HEK293T (cell line): ENCODE measurements around the gene GRIA4.

Experiments used
- CTCF ChIA-PET: fragments of 350-600 bp; formaldehyde crosslinking; extraction: SDS; loops from one replicate; lab custom pipeline; 2021; ENCODE audit warnings: antibody characterized with exemption, inconsistent platforms; lab: Yijun Ruan, JAX
- POLR2A ChIA-PET: fragments of 350-600 bp; formaldehyde crosslinking; extraction: SDS; loops from one replicate; lab custom pipeline; 2020; ENCODE audit warnings: antibody characterized with exemption, inconsistent platforms; lab: Yijun Ruan, JAX
- DNase-seq: peaks from one replicate; pipeline ENCODE4 v3.0.0; 2012; ENCODE audit warnings: mixed read lengths; ENCODE audit errors: extremely low spot score
- ARNT ChIP-seq: fragments of 450-650 bp; IDR thresholded peaks from 2 replicates; pipeline ENCODE4 v1.6.1; 2017; ENCODE audit warnings: mild to moderate bottlenecking
- BHLHE40 ChIP-seq: fragments of 450-650 bp; IDR thresholded peaks from 2 replicates; pipeline ENCODE4 v1.6.1; 2016; ENCODE audit warnings: mild to moderate bottlenecking, moderate library complexity, borderline replicate concordance
- CTBP1 ChIP-seq: fragments of 450-650 bp; IDR thresholded peaks from 2 replicates; pipeline ENCODE4 v1.6.1; 2016; ENCODE audit warnings: borderline replicate concordance
- ELF4 ChIP-seq: fragments of 450-650 bp; IDR thresholded peaks from 2 replicates; pipeline ENCODE4 v1.6.1; 2017; ENCODE audit warnings: antibody characterized with exemption
- FOXA1 ChIP-seq: fragments of 450-650 bp; IDR thresholded peaks from 2 replicates; pipeline ENCODE4 v1.6.1; 2016; ENCODE audit warnings: mild to moderate bottlenecking
- FOXK2 ChIP-seq: fragments of 450-650 bp; IDR thresholded peaks from 2 replicates; pipeline ENCODE4 v1.6.1; 2016; ENCODE audit warnings: mild to moderate bottlenecking
- FOXM1 ChIP-seq: fragments of 450-650 bp; IDR thresholded peaks from 2 replicates; pipeline ENCODE4 v1.6.1; 2017; ENCODE audit warnings: mild to moderate bottlenecking, borderline replicate concordance
- HDGF ChIP-seq: fragments of 450-650 bp; IDR thresholded peaks from 2 replicates; pipeline ENCODE4 v1.6.1; 2017; ENCODE audit warnings: antibody characterized with exemption, borderline replicate concordance
- L3MBTL2 ChIP-seq: fragments of 450-650 bp; conservative IDR thresholded peaks from 2 replicates; pipeline ENCODE4 v1.6.1; 2016; ENCODE audit warnings: mild to moderate bottlenecking
- LEF1 ChIP-seq: fragments of 450-650 bp; IDR thresholded peaks from 2 replicates; pipeline ENCODE4 v1.6.1; 2017; ENCODE audit warnings: mild to moderate bottlenecking, borderline replicate concordance
- NFRKB ChIP-seq: fragments of 450-650 bp; IDR thresholded peaks from 2 replicates; pipeline ENCODE4 v1.6.1; 2016; ENCODE audit warnings: mild to moderate bottlenecking, moderate library complexity
- SP1 ChIP-seq: fragments of 450-650 bp; IDR thresholded peaks from 2 replicates; pipeline ENCODE4 v1.6.1; 2017
- SUZ12 ChIP-seq: fragments of 450-650 bp; IDR thresholded peaks from 2 replicates; pipeline ENCODE4 v1.6.1; 2016; ENCODE audit warnings: mild to moderate bottlenecking
- TARDBP ChIP-seq: fragments of 450-650 bp; IDR thresholded peaks from 2 replicates; pipeline ENCODE4 v1.6.1; 2016
- ZNF384 ChIP-seq: fragments of 450-650 bp; IDR thresholded peaks from 2 replicates; pipeline ENCODE4 v1.6.1; 2016
- TF ChIP-seq, protein P1 (sequence below): fragments of 450-650 bp; IDR thresholded peaks from 2 replicates; pipeline ENCODE4 v1.6.1; 2016

The GRIA4 gene

GRCh38 chr11:105918600-105918999 is 308.7 kb downstream of the GRIA4 start:
- CTCF ChIA-PET: no interaction called here

DNA sequence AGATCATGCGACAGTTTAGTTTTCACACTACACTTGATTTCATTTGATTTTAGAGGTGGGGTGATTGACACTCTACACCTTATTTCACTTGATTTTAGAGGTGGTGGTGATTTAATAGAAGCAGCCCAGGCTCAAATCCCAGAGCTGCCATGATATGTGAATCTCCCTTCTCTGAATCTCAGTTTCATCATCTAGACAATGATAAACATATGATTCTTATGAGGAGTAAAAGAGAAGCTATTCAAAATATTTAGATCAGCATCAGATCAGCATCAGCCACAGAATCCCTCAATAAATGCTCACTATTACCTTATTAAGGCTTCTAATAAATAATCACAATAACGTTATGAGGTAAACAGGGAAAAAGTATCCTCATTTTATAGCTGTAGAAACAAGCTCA is 313.4 kb downstream of the GRIA4 start:
- CTCF ChIA-PET: no interaction called here
- POLR2A ChIA-PET: no interaction called here
- DNase-seq: no peak
- no peak for TF ChIP-seq NFRKB
- TF ChIP-seq HDGF: no peak
- TF ChIP-seq SUZ12: no peak
- no peak for TF ChIP-seq CTBP1
- no peak for TF ChIP-seq ARNT

More at GRCh38 chr11:105918600-105918999, 308.7 kb downstream of the GRIA4 start:
- TF ChIP-seq ZNF384: no peak
- TF ChIP-seq ARNT: no peak
- no peak for TF ChIP-seq BHLHE40
- no peak for TF ChIP-seq SP1
- TF ChIP-seq, protein P1, sequence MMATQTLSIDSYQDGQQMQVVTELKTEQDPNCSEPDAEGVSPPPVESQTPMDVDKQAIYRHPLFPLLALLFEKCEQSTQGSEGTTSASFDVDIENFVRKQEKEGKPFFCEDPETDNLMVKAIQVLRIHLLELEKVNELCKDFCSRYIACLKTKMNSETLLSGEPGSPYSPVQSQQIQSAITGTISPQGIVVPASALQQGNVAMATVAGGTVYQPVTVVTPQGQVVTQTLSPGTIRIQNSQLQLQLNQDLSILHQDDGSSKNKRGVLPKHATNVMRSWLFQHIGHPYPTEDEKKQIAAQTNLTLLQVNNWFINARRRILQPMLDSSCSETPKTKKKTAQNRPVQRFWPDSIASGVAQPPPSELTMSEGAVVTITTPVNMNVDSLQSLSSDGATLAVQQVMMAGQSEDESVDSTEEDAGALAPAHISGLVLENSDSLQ: no peak
- no peak for TF ChIP-seq L3MBTL2
- TF ChIP-seq FOXA1: no peak
- no peak for TF ChIP-seq HDGF
- no peak for TF ChIP-seq CTBP1
- no peak for TF ChIP-seq NFRKB
- no peak for TF ChIP-seq TARDBP
- no peak for TF ChIP-seq FOXK2
- no peak for TF ChIP-seq FOXM1
- no peak for TF ChIP-seq SUZ12
- TF ChIP-seq ELF4: no peak
- TF ChIP-seq LEF1: no peak
- POLR2A ChIA-PET: no interaction called here
- no peak for DNase-seq

DNA sequence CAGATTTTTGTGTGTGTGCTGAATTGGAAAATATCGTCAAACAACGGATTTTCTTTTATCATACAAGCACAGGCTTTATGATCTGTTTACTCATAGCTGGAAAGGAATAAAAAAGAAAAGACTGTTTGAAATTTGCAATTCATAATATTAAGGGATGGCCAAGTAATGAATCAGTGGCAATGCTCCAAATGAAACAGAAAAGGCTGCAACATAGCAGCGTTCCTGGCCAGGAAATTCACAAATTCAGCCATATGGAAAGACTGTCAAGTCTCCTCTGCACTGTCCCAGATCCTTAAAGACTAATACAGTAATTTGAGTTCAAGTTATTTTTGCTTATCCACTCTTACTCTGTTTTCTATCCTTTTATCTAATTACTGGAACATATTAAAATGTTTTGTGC is 313.9 kb downstream of the GRIA4 start:
- DNase-seq: no peak
- ChIA-PET POLR2A (no interaction called here), CTCF (no interaction called here)
- TF ChIP-seq FOXM1: no peak

- POLR2A ChIA-PET: no interaction called here
- no peak for TF ChIP-seq ARNT
- no peak for TF ChIP-seq ELF4
- TF ChIP-seq, protein P1: no peak
- TF ChIP-seq NFRKB: no peak
- no peak for TF ChIP-seq HDGF
- no peak for TF ChIP-seq BHLHE40
- TF ChIP-seq SUZ12: no peak
- no peak for TF ChIP-seq L3MBTL2
- TF ChIP-seq ZNF384: no peak
- no peak for TF ChIP-seq FOXK2
- no peak for TF ChIP-seq LEF1
- TF ChIP-seq FOXM1: no peak
- no peak for TF ChIP-seq TARDBP
- no peak for TF ChIP-seq FOXA1
- TF ChIP-seq SP1: no peak
- no peak for TF ChIP-seq CTBP1
- DNase-seq: no peak
- CTCF ChIA-PET: no interaction called here
Observed at GRCh38 chr11:105929084-105929955, 319.4 kb downstream of the GRIA4 start.

- CTCF ChIA-PET: no interaction called here
- DNase-seq: no peak
- POLR2A ChIA-PET: interaction anchor here (1.0 kb wide), 1 partner anchor 144 kb away, joined by 3 read pairs; the partner anchor contains the start of genes AASDHPPT and KBTBD3
- no peak for TF ChIP-seq CTBP1
- no peak for TF ChIP-seq FOXM1
- TF ChIP-seq ARNT: no peak
- TF ChIP-seq TARDBP: no peak
- TF ChIP-seq L3MBTL2: no peak
- TF ChIP-seq BHLHE40: no peak
- TF ChIP-seq SUZ12: no peak
- TF ChIP-seq, protein P1: no peak
- no peak for TF ChIP-seq FOXA1
- no peak for TF ChIP-seq NFRKB
- TF ChIP-seq ZNF384: no peak
- no peak for TF ChIP-seq HDGF
- no peak for TF ChIP-seq LEF1
Observed at GRCh38 chr11:105933695-105934094, 323.8 kb downstream of the GRIA4 start.

DNA sequence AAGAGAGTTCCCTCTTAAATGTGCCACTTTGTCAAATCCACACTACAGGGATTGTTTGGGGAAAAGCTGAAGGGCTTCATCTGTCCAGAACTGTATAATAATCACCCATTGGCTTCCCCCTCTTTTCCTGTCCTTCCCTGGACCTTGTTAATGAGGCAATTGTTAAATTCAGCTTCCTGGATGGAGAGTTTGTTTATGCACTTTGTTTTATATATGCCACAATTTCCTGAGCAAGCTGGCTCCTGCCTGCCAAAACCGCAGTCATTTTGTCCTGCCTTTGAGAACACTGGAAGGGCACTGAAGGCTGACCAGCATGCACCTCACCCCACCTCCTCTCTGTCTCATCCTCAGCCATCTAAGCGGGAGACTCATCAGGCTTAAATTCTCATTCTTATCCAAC is 325.9 kb downstream of the GRIA4 start:
- CTCF ChIA-PET: no interaction called here
- TF ChIP-seq, protein P1: no peak
- no peak for TF ChIP-seq SUZ12
- no peak for TF ChIP-seq ARNT
- TF ChIP-seq TARDBP: no peak
- TF ChIP-seq NFRKB: no peak
- TF ChIP-seq BHLHE40: no peak
- no peak for TF ChIP-seq L3MBTL2
- TF ChIP-seq CTBP1: no peak
- TF ChIP-seq FOXA1: no peak
- TF ChIP-seq ZNF384: no peak
- no peak for TF ChIP-seq ELF4
- TF ChIP-seq FOXK2: no peak
- no peak for TF ChIP-seq LEF1
- no peak for DNase-seq
- POLR2A ChIA-PET: no interaction called here
